ENCODE measurements around the gene TEX264.
A peak's percentile ranks its signal among the peaks of the same experiment; 100 is the strongest.

The TEX264 gene

DNA sequence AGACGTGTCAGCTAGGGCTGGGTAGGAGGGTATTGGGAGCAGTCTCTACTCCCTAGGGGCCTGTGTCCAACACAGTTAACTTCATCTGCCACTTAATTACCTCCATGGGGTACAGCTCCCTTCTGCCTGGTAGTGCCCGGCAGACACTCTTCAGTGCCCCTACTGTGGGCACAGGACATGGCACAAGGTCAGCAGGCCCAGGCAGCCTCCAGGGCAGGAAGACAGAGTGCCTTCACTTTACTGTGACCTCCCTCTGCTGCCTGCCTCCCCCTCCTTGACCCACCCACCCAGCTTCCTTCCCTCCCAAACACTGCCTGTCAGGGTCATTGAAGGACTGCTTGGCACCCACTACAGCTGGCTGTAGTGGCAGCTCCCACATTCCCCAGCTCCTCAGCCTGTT is 29.4 kb downstream of the TEX264 start:
- no peak for DNase-seq

DNA sequence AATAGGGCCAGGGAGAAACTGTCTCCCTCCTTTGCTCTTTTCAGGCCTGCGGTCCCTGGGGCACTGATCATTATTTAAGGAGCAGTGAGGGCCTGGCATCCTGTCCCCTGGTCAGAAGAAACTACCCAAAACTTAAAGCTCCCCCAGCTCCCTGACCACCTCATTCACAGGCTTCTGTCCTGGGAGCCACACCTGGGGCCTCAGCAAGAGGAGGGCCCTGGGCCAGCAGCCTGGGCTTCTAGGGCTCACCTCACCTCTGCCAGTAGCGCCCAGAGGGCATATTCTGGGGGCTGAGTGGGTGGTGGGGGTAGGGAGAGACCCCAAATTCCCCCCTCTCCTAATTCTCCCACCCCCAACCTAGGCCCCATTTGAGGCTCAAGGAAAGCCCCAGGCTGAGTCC is 31.1 kb downstream of the TEX264 start:
- no peak for DNase-seq

DNA sequence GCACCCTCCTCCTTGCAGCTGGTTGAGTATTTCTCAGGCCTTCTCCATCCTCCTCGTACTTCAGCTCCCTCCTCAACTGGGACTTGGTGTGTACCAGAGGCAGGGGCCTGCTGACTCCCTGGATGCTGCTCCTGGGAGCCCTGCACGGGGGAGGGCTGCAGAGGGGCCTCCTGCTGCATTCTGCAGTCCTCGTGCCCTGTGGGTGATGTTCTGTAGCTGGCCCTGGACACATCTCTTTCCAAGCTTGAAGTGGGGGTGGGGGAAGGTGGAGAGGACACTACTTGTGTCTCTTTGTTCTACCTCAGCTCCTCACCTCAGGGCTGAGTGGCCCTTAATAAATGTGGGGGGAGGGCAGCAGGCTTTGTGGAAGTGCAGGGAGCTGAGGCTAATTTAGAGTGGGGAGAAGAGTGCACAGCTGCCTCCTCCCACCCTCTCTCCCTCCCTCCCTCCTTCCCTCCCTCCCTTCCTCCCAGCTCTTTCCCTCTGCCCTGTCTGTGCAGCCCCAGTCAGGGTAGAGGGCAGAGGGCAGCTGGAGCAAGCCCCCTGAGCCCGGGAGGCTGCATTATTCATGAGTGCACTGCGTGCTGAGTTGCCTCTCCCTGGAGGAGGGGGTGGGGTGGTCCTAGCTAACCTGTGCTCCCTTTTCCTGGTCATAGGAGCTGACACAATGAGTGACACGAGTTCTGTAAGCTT is 32.2 kb downstream of the TEX264 start:
- DNase-seq = no peak

DNA sequence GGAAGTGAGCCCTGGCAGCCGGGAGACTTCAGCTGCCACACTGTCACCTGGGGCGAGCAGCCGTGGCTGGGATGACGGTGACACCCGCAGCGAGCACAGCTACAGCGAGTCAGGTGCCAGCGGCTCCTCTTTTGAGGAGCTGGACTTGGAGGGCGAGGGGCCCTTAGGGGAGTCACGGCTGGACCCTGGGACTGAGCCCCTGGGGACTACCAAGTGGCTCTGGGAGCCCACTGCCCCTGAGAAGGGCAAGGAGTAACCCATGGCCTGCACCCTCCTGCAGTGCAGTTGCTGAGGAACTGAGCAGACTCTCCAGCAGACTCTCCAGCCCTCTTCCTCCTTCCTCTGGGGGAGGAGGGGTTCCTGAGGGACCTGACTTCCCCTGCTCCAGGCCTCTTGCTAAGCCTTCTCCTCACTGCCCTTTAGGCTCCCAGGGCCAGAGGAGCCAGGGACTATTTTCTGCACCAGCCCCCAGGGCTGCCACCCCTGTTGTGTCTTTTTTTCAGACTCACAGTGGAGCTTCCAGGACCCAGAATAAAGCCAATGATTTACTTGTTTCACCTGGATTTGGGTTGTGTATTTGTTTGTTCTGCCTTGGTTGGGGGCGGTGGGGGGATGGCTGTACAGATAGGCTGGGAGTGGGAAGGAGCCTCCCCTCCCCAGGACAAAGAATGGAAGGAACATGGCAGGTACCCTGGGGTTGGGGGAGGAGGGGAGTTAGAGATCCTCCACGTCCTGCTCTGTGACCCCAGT is 32.9 kb downstream of the TEX264 start:
- no peak for DNase-seq

- DNase-seq = no peak
Measured at GRCh38 chr3:51704511-51704950, 33.5 kb downstream of the TEX264 start.

DNA sequence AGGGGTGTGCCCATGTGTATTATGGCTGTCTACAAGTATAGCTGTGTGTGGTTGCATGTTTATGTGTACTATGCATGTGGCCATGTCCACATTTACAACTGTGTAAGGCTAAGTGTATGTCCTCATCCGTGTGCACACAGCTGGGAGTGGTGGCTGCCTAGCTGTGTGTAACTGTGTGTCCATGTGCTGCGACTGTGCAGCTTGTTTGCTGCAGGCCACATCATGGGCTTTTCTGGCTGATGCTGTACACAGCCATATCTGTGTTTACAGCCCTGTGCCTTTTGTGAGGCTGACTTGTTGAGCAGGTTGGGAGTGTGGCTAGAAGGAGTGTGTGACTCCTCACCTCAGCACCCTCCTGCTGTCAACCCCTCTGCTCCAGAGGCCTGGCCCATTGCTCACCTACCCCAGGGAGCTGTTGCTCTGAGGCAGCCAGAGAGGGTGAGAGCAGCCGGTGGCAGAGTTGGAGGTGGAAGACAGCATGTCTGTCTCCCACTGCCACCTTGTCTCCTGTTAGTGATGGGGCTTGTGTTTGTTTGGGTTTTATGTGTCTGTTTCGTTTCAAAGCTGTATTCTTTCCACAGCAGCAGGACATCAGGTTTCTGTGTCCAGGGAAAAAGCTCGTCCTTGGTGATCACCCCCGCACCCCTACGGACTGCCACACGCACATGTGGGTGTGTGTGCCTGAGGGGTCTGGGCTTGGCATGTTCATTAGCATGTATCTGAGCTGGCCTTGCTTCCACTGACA is 34.4 kb downstream of the TEX264 start:
- no peak for DNase-seq

GRCh38 chr3:51706021-51706485 is 35.0 kb downstream of the TEX264 start:
- DNase-seq = no peak

DNA sequence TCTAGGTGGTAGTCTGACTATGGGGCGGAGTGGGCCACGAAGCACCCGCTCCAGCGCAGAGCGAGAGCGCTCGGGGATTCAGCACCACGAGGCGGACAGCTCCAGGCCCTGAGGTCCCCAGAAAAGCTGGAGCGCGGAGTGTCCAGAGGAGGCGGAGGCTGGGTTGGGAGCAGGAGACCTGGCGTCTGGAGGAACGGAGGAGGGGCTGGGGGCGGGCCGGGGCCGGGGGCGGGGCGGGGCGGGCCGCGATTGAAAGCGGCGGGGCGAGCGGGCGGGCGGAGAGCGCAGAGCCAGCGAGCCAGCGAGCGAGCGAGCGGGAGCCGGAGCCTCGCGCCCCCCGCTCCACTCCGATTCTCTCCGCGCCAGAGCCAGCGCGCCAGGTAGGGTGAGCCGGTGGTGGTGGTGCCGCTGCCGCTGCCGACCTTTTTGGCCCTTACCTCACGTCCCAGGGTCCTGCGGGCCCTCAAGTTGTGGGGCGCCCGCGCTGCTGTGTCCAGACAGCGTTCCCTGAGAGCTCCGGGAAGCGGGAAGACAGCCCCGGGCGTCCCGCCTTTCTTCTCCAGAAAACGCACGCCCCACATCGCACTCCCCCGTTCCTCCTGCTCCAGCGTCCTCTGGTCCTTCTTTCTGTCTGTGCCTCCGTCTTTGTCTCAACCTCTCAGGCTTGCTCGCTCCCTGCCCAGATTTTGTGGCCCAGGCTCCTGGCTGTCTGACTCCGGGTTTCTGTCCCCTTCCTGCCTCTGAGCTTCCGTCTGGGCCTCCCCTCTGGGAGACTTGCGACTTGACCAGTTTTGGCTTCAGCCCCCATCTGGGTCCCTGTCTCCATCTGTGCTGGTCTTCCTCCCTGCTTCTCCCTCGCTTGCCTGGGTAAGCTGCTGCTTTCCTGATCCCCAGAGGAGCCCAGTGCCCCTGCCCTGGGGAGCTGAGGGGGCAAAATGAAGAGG is 36.0 kb downstream of the TEX264 start, which contains the start of gene GRM2:
GRM2 (plus strand) TSS at position 281 of the 944 bp plus-strand sequence. CDS start 1,916 bp downstream, outside the sequence.
- peak in 1 of 5 donors; percentile 16 for DNase-seq

GRCh38 chr3:51708216-51708845 is 37.3 kb downstream of the TEX264 start:
- peak in 1 of 5 donors; percentile 2 for DNase-seq

GRCh38 chr3:51709004-51709420 is 38.0 kb downstream of the TEX264 start:
- DNase-seq = peak in 1 of 5 donors; percentile 8

DNA sequence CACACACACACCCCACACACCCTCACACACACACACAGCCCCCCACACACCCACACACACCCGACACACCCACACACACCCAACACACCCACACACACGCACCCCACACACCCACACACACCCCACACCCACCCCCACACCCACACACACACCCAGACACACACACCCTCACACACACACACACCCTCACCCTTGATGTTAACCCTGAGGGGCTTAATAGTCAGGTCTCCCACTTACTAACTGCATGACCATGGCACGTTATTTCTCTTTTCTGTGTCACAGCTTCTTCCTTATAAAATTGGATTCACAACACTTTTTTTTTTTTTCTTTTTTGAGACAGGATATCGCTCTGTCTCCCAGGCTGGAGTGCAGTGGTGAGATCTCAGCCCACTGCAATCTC is 38.6 kb downstream of the TEX264 start:
- no peak for DNase-seq

DNA sequence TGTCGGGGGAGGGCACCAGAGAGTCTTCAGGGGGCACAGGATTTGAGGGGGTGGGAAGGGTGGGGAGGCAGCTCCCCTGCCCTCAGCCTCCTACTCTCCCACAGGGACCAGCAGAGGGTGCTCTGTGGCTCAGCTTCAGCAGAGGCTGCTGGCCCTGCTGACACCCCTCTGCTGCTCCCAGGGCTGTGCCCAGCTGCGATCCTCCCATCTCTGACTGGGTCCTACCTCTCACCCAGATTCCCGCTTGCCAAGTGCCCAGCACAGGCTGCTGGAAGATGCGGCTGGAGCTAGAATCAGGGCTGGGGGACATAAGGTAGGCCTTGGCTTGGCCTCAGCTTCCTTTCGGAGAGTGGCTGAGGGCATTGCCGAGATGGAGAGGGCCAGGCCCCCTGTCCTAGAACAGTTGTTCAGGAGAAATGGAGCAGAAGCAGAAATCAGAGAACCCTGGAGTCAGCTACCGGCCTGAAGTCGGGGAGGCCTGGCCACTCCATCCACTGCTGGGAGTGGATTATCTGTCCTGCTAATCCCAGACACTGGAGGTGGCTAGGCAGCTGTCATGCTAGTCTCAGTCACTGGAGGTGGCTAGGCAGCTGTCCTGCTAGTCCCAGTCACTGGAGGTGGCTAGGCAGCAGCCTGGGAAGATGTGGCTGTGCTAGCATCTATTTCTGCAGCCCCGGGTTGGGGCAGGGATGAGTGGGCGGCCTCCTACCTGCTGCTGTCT is 39.7 kb downstream of the TEX264 start:
- peak in 1 of 5 donors; percentile 9 for DNase-seq

- DNase-seq = no peak
Measured at GRCh38 chr3:51711352-51712037, 40.4 kb downstream of the TEX264 start.

DNA sequence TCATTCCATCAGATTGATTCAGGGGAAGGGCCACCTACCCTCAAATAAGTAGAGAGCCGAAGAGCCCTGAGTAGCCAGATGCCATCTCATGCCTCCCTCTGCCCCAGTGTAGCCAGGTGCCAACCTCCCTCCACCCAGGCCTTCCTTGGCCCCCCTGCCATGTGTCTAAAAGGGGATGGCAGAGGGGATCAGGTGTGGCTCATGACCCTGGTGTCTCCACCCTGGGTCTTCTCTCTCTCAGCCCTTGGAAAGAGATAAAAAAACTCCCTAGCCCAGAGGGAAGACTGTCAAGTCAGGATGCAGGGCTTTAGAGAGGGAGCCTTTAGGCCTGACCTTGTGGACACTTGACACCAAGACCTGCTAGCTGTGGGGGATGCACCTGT is 41.0 kb downstream of the TEX264 start:
- no peak for DNase-seq

DNA sequence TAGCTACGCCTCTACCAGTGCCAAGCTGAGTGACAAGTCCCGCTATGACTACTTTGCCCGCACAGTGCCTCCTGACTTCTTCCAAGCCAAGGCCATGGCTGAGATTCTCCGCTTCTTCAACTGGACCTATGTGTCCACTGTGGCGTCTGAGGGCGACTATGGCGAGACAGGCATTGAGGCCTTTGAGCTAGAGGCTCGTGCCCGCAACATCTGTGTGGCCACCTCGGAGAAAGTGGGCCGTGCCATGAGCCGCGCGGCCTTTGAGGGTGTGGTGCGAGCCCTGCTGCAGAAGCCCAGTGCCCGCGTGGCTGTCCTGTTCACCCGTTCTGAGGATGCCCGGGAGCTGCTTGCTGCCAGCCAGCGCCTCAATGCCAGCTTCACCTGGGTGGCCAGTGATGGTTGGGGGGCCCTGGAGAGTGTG is 41.5 kb downstream of the TEX264 start:
- DNase-seq = no peak

GRCh38 chr3:51712963-51713362 is 41.9 kb downstream of the TEX264 start:
- peak in 1 of 5 donors; percentile 4 for DNase-seq

DNA sequence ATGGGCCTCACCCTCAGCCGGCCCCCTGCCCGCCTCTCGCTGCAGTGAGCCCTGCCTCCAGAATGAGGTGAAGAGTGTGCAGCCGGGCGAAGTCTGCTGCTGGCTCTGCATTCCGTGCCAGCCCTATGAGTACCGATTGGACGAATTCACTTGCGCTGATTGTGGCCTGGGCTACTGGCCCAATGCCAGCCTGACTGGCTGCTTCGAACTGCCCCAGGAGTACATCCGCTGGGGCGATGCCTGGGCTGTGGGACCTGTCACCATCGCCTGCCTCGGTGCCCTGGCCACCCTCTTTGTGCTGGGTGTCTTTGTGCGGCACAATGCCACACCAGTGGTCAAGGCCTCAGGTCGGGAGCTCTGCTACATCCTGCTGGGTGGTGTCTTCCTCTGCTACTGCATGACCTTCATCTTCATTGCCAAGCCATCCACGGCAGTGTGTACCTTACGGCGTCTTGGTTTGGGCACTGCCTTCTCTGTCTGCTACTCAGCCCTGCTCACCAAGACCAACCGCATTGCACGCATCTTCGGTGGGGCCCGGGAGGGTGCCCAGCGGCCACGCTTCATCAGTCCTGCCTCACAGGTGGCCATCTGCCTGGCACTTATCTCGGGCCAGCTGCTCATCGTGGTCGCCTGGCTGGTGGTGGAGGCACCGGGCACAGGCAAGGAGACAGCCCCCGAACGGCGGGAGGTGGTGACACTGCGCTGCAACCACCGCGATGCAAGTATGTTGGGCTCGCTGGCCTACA is 44.4 kb downstream of the TEX264 start:
- no peak for DNase-seq

DNA sequence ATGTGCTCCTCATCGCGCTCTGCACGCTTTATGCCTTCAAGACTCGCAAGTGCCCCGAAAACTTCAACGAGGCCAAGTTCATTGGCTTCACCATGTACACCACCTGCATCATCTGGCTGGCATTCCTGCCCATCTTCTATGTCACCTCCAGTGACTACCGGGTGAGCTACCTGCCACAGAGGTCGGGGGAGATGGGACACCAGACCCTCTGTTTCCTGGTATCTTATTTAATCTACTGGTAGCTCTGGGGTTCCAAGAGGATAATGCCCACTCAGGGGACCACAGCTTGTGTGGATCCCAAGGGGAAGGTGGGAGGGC is 44.9 kb downstream of the TEX264 start:
- no peak for DNase-seq

DNA sequence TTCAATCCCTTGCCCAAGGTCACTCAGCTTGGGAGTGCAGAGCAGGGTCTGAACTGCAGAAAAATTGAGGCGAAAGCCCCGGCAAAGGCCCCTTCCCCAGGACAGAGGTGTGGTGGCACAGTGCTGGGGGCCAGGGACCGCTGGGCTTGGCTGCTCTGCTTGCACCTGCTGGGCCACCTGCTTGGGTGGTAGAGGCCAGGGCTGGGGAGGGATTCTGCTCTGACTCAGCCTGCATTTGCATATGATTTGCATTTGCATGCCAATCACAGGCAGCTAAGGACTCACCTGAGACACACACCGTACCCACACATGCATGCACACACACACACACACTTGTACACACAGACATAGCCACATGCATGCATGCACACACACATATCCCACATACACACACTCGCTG is 45.8 kb downstream of the TEX264 start:
- no peak for DNase-seq

DNA sequence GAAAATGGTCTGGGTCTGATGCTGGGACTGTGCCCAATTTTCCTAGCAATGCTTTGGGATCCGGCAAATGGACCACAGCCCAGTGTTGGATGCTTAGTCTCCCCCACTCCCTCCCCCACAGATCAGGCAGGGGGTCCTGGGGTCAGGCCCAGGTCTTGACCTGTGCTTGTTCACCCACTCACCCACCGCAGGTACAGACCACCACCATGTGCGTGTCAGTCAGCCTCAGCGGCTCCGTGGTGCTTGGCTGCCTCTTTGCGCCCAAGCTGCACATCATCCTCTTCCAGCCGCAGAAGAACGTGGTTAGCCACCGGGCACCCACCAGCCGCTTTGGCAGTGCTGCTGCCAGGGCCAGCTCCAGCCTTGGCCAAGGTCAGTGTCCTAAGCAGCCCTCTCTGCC is 46.4 kb downstream of the TEX264 start:
- DNase-seq = no peak
